HepG2 (cell line): ENCODE data around the gene SLC13A3. TPM values are rescaled to one million over a fixed set of nuclear protein-coding genes. Genes with fewer than 3 reads are reported as not detected.
A peak's percentile ranks its signal among the peaks of the same experiment; 100 is the strongest.

Experiments
- ATF3 ChIP-seq: sonication (generic); formaldehyde crosslinking; IDR thresholded peaks from 2 replicates; pipeline ENCODE4 v1.4.0; 2020; ENCODE audit warnings: missing genetic modification reagents
- BCL6 ChIP-seq: IDR thresholded peaks from 2 replicates; pipeline ENCODE4 v1.6.1; 2016; ENCODE audit warnings: missing genetic modification reagents, missing compliant biosample characterization
- MAFG ChIP-seq: sonication (generic); formaldehyde crosslinking; IDR thresholded peaks from 2 replicates; pipeline ENCODE4 v1.5.1; 2020; ENCODE audit warnings: mild to moderate bottlenecking, missing genetic modification reagents
- POGZ ChIP-seq: sonication (generic); formaldehyde crosslinking; IDR thresholded peaks from 2 replicates; pipeline ENCODE4 v1.4.0; 2020; ENCODE audit warnings: mild to moderate bottlenecking, missing genetic modification reagents
- SOX6 ChIP-seq, 2 experiments: fragments of 450-650 bp in 1 of 2; sonication (generic) in 1 of 2; formaldehyde crosslinking in 1 of 2; IDR thresholded peaks; 2 replicates each; pipeline versions ENCODE4 v1.4.0 to v1.6.1; 2017 to 2020; ENCODE audit warnings: antibody characterized with exemption in 1 of 2, mild to moderate bottlenecking in 1 of 2, missing genetic modification reagents in 1 of 2
- ZBTB14 ChIP-seq: sonication (generic); formaldehyde crosslinking; IDR thresholded peaks from 2 replicates; pipeline ENCODE4 v1.4.0; 2020; ENCODE audit warnings: missing genetic modification reagents
- ZNF232 ChIP-seq: sonication (generic); formaldehyde crosslinking; IDR thresholded peaks from 2 replicates; pipeline ENCODE4 v1.4.0; 2020; ENCODE audit warnings: missing genetic modification reagents, borderline replicate concordance
- ZNF235 ChIP-seq: sonication (generic); formaldehyde crosslinking; IDR thresholded peaks from 2 replicates; pipeline ENCODE4 v1.8.1; 2023; ENCODE audit warnings: mild to moderate bottlenecking, missing genetic modification reagents, borderline replicate concordance
- ZSCAN21 ChIP-seq: sonication (generic); formaldehyde crosslinking; IDR thresholded peaks from 2 replicates; pipeline ENCODE4 v1.8.0; 2022; ENCODE audit warnings: mild to moderate bottlenecking, missing genetic modification reagents, moderate library complexity, borderline replicate concordance
- ZSCAN25 ChIP-seq: sonication (generic); formaldehyde crosslinking; IDR thresholded peaks from 2 replicates; pipeline ENCODE4 v1.8.0; 2022; ENCODE audit warnings: mild to moderate bottlenecking, missing genetic modification reagents
- polyA plus RNA-seq, 8 experiments: library from polyadenylated mRNA; depleted of rRNA in 3 of 8; stranded (reverse) in 7 of 8; unstranded in 1 of 8; fragments of >200 nt; fragmentation: Illumina TruSeq in 4 of 8; extraction: Trizol in 4 of 8; gene quantifications; 2 replicates each; pipeline versions ENCODE4 v1.2.1 to v1.2.3, GENCODE V29; 2011 to 2016; ENCODE audit warnings: low read depth in 4 of 8, missing spikeins in 1 of 8, mixed read lengths in 1 of 8; ENCODE audit not compliant: insufficient read depth in 1 of 8
- total RNA-seq, 5 experiments: library from RNA; depleted of rRNA; stranded (reverse); fragments of >200 nt; fragmentation: Illumina TruSeq; extraction: Trizol; gene quantifications; 2 replicates each; pipeline ENCODE4 v1.2.3, GENCODE V29; 2016; ENCODE audit warnings: low read depth in 1 of 5
- TF ChIP-seq, protein P1 (sequence below): sonication (generic); formaldehyde crosslinking; conservative IDR thresholded peaks from 2 replicates; pipeline ENCODE4 v1.4.0; 2020; ENCODE audit warnings: mild to moderate bottlenecking, missing genetic modification reagents, moderate library complexity
- TF ChIP-seq, protein P2 (sequence below): sonication (generic); formaldehyde crosslinking; IDR thresholded peaks from 2 replicates; pipeline ENCODE4 v1.5.1; 2020; ENCODE audit warnings: missing genetic modification reagents, mild to moderate bottlenecking, borderline replicate concordance
- TF ChIP-seq, protein P3 (sequence below): sonication (generic); formaldehyde crosslinking; IDR thresholded peaks from 2 replicates; pipeline ENCODE4 v1.4.0; 2020; ENCODE audit warnings: mild to moderate bottlenecking, missing genetic modification reagents
- TF ChIP-seq, protein P4 (sequence below): sonication (generic); formaldehyde crosslinking; IDR thresholded peaks from 2 replicates; pipeline ENCODE4 v1.4.0; 2020; ENCODE audit warnings: missing genetic modification reagents
- TF ChIP-seq, protein P5 (sequence below): sonication (generic); formaldehyde crosslinking; IDR thresholded peaks from 2 replicates; pipeline ENCODE4 v1.8.0; 2022; ENCODE audit warnings: mild to moderate bottlenecking, missing genetic modification reagents, moderate library complexity

The SLC13A3 gene
- total and polyA plus RNA-seq, 2 of the 13 experiments (the other 11 are each of a cell fraction or from before 2014, with no cell fraction given), result 66.5 to 76.0 TPM

DNA sequence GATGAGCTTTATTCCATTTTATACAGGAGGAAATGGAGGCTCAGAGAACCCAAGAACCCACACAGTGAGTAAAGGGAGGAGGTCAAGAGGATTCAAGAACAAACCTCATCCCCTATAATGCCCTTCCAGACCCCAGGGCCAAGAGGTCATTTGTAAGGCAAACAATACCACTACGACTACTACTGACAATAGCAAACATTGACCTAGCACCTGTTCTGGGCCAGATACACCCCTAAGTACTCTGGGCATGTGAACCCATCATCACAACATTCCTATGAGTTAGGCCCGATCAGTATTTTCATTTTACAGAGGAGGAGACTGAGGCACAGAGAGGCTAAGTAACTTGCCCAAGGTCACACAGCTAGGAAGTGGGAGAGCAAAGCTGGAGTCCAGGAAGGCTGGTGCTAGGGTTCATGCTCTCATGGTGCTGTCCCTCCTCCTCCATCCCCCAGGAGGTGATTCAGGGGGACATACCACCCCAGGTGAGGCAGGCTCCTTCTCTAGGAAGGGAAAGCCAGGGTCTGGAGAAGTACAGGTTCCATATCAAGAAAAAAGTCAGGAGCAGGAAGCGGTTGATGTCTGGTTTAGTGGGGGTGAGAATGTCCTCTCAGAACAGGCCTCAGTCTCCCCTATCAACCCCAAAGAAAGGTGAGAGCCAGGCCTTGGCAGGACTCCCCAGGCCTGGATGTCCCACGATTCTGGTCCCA is 13.7 kb downstream of the SLC13A3 start (continued):
- TF ChIP-seq, protein P1, sequence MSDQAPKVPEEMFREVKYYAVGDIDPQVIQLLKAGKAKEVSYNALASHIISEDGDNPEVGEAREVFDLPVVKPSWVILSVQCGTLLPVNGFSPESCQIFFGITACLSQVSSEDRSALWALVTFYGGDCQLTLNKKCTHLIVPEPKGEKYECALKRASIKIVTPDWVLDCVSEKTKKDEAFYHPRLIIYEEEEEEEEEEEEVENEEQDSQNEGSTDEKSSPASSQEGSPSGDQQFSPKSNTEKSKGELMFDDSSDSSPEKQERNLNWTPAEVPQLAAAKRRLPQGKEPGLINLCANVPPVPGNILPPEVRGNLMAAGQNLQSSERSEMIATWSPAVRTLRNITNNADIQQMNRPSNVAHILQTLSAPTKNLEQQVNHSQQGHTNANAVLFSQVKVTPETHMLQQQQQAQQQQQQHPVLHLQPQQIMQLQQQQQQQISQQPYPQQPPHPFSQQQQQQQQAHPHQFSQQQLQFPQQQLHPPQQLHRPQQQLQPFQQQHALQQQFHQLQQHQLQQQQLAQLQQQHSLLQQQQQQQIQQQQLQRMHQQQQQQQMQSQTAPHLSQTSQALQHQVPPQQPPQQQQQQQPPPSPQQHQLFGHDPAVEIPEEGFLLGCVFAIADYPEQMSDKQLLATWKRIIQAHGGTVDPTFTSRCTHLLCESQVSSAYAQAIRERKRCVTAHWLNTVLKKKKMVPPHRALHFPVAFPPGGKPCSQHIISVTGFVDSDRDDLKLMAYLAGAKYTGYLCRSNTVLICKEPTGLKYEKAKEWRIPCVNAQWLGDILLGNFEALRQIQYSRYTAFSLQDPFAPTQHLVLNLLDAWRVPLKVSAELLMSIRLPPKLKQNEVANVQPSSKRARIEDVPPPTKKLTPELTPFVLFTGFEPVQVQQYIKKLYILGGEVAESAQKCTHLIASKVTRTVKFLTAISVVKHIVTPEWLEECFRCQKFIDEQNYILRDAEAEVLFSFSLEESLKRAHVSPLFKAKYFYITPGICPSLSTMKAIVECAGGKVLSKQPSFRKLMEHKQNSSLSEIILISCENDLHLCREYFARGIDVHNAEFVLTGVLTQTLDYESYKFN (CRISPR knock-in tag), result no peak
- TF ChIP-seq, protein P2, sequence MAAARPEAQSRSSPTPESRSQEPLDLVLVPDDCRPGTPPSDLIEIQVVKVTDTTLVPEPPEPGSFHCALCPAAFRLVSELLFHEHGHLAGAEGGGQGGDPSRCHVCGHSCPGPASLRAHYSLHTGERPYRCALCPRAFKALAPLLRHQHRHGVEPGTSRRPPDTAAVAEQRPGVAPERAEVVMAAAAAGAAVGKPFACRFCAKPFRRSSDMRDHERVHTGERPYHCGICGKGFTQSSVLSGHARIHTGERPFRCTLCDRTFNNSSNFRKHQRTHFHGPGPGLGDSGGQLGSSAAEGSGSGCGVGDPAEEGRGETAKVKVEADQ (CRISPR knock-in tag), result peak; percentile 51; the same call in 1 of the 2 replicates
- no peak for TF ChIP-seq ZBTB14 (CRISPR knock-in tag)
- TF ChIP-seq POGZ (CRISPR knock-in tag), result 0 out of 2 replicates have a peak, but pooled peaks have one; percentile 11
- TF ChIP-seq SOX6 (IDR thresholded peaks at IDR 0.05), result no peak
- TF ChIP-seq SOX6 (CRISPR knock-in tag; IDR thresholded peaks at IDR 0.05), result peak; percentile 48; the same call in 1 of the 2 replicates
- TF ChIP-seq MAFG (CRISPR knock-in tag), result 0 out of 2 replicates have a peak, but pooled peaks have one; percentile 29
- no peak for TF ChIP-seq ATF3
- TF ChIP-seq, protein P3, sequence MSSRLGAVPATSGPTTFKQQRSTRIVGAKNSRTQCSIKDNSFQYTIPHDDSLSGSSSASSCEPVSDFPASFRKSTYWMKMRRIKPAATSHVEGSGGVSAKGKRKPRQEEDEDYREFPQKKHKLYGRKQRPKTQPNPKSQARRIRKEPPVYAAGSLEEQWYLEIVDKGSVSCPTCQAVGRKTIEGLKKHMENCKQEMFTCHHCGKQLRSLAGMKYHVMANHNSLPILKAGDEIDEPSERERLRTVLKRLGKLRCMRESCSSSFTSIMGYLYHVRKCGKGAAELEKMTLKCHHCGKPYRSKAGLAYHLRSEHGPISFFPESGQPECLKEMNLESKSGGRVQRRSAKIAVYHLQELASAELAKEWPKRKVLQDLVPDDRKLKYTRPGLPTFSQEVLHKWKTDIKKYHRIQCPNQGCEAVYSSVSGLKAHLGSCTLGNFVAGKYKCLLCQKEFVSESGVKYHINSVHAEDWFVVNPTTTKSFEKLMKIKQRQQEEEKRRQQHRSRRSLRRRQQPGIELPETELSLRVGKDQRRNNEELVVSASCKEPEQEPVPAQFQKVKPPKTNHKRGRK, result no peak
- TF ChIP-seq, protein P4, sequence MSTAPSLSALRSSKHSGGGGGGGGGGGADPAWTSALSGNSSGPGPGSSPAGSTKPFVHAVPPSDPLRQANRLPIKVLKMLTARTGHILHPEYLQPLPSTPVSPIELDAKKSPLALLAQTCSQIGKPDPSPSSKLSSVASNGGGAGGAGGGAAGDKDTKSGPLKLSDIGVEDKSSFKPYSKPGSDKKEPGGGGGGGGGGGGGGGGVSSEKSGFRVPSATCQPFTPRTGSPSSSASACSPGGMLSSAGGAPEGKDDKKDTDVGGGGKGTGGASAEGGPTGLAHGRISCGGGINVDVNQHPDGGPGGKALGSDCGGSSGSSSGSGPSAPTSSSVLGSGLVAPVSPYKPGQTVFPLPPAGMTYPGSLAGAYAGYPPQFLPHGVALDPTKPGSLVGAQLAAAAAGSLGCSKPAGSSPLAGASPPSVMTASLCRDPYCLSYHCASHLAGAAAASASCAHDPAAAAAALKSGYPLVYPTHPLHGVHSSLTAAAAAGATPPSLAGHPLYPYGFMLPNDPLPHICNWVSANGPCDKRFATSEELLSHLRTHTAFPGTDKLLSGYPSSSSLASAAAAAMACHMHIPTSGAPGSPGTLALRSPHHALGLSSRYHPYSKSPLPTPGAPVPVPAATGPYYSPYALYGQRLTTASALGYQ, result no peak
- TF ChIP-seq ZNF235 (CRISPR knock-in tag), result 0 out of 2 replicates have a peak, but pooled peaks have one; percentile 10
- TF ChIP-seq ZSCAN25, result peak; percentile 49; the same call in 1 of the 2 replicates
- TF ChIP-seq ZNF232 (CRISPR knock-in tag), result peak; percentile 95
- TF ChIP-seq ZSCAN21 (CRISPR knock-in tag), result 0 out of 2 replicates have a peak, but pooled peaks have one; percentile 23
- TF ChIP-seq, protein P5, sequence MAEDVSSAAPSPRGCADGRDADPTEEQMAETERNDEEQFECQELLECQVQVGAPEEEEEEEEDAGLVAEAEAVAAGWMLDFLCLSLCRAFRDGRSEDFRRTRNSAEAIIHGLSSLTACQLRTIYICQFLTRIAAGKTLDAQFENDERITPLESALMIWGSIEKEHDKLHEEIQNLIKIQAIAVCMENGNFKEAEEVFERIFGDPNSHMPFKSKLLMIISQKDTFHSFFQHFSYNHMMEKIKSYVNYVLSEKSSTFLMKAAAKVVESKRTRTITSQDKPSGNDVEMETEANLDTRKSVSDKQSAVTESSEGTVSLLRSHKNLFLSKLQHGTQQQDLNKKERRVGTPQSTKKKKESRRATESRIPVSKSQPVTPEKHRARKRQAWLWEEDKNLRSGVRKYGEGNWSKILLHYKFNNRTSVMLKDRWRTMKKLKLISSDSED (CRISPR knock-in tag), result peak; percentile 34; the same call in 1 of the 2 replicates
- TF ChIP-seq BCL6 (CRISPR knock-in tag), result peak; percentile 55; the same call in 1 of the 2 replicates
